Stimulated activated CD4-positive, alpha-beta T cell treated with anti-CD3 and anti-CD28 coated beads, Interleukin-1b, Interleukin-23, amount 100 ng/mL, for 4 hours (primary cell): Measurements from ENCODE around the gene NOS2.

ENCODE experiments used
- DNase-seq, 2 donors: peaks; one replicate each; pipeline ENCODE4 v3.0.0-alpha.2; 2020; ENCODE audit warnings: low read depth in 2 of 2

NOS2 gene

DNA sequence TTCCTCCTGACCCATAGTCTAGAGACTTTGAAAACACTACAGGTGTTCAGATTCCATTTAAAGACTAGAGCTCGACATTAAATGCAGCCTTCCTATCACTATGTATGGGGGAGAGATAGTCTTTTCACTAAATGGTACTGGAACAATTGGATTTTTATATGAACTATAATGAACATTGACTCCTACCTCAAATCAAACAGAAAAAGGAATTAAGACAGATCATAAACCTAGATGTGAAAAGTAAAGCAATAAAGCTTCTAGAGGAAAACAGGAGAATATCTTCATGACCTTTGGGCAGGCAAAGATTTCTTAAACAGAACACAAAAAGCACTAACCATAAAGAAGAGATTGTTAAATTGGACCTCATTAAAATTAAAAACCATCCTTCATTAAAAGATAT, 18.8 kb upstream of the NOS2 start:
- no peak for DNase-seq

DNA sequence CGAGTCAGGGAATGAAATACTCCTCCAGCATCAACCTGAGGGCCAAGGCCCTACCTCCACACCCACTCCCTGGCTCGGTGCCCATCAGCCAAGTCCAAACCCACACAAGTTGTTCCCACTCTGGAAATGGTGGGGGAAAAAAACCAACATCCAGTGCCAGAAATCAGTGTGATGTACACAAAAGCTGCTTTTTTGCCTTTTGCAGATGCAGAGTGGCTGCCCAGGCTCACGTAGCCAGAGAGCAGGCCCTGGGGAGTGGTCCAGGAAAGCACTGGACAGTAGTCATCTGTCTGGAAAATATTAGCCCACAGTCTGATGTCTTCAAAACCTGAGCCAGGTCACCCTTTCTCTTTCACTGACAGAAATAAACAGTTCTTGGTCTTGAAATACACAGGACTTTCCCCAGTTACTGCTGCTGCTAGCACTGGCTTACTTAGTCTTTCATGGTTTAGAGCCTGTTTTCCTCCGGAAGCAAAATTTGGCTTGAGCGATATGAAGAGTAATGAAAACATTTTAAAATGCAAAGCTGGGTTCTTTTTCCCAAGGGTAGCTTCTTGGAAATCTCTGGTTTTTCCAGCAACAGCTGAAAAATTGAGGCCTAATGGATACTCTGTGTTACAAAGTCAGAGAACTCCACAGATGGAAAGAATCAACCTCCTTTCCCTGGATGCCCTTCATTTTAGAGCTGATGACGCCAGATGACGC, 18.2 kb upstream of the NOS2 start:
- DNase-seq, result no peak

DNA sequence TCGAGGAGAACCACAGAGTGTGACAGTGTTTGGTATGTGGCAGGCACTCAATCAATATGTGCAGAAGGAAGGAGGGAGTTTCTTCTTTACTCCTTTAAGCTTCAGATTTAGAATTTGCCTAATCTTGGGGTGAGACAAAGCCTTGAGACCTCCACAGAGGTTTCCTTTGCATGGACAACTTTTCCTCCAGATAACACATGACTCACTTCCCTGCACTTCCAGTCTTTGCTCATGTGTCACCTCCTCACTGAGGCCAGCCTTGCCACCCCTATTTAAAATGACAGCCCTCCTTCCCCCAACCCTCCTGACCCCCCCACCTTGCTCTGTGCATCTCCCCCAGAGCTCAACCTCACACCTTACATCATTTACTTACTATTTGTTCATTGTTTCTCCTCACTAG, 17.4 kb upstream of the NOS2 start:
- DNase-seq, result no peak

DNA sequence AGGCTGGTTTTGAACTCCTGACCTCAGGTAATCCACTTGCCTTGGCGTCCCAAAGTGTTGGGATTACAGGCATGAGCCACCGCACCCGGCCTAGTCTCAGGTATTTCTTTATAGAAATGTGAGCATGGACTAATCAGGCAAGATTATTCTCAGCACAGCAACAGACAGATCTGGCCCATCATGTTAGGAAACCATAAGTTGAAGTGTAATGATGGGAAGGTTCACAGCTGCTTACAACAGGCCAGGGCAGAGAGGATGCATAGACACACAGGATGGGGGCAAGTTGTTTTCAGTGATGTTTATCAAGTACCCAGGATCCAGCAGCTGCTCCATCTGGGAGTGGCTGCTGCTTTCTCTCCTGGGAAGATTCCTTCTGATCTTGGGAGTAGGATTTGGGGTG, 16.6 kb upstream of the NOS2 start:
- DNase-seq, result no peak

DNA sequence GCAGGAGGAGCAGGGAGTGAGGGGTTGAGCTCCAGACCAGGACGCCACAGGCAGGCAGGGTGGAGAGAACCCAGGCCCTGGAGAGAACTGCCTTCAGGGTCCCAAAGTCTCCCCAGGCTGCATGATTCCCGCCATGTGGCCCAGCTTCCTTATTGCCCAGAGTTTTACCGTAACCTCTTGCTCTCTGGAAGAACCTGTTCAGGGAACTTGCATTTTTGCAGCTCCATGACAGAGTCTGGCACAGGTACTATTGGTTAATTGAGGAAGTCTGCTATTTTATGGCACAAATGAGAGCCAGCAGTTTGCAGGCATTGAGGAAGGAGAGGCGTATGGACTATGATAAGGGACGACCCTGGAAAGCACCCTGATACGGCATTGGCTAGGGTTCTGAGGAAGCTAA, 11.6 kb upstream of the NOS2 start:
- DNase-seq, result no peak

DNA sequence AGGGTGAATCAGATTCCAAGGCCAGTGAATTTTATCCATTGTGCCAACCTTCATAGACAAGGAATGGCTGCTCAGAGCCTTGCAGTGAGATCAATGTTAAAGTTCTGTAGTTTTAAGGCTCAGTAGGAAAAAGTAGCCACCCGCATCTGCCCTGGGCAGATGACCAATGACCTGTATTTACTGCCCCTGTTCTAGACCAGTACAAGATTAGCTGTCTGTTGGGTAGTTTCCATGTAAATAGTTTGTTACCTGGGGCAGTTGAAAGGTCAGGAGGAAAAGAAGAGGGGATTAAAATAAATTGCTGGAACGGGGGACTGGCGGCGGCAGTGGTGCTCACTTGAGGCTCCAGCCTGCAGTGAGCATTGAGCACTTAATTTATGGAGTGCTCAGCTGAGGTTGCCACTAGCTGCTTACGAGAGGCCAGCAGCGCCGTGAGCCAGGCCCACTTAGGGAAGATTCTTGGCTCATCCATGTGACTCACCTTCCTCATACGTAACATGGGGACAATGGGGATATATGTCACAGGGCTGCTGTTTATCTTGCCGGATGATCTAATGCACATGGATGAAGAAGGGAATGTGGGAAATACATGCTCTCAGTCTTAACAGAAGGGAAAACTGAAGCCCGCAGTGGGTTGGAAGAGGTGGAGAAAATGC, 10.7 kb upstream of the NOS2 start:
- no peak for DNase-seq

DNA sequence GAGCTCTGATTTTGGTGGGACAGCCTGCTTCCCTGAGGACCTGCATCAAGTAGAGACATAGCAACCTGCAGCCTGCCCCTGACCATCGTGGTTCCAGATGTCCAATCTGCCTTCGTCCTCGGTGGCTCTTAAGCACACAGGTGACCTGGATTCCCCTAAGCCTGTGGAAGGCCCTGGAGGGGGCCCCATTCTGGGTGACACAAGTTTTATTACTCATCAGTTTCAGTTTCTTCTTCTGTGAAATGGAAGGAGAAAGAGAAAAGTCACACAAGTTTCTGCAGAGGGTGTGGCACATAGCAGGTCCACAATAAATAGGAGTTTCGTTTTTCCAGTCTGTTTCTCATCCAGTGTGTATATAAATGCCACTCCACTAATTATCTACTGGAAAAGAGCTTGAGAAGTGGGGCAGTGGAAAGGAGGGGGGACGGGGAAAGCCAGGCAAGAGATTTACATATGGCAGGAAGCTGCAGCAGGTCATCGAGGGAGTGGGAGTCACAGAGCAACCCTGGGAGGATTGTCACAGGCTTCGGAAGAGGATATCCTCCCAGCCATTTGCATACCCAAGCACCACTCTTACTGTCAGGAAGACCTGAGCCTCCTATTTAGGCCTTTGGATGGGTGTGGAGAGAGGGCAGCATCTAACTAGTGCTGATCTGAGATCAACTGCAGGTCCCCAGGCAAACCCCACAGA, 10.0 kb upstream of the NOS2 start:
- DNase-seq, result peak in 1 of 2 donors; percentile 17

DNA sequence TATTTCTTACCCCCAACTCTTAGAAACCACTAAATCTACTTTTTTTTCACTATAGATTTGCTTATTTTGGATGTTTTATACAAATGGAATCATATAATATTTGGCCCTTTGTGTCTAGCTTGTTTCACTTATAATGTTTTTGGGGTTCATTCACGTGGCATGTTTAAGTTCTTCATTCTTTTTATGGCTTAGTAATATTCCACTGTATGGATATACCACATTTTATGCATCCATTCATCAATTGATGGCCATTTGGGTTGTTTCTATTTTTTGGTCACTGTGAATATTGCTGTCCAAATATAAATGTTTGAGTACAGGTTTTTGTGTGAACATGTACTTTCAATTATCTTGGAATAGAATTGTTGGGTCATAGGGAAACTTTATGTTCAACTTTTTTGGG, 9.2 kb upstream of the NOS2 start:
- DNase-seq, result no peak

DNA sequence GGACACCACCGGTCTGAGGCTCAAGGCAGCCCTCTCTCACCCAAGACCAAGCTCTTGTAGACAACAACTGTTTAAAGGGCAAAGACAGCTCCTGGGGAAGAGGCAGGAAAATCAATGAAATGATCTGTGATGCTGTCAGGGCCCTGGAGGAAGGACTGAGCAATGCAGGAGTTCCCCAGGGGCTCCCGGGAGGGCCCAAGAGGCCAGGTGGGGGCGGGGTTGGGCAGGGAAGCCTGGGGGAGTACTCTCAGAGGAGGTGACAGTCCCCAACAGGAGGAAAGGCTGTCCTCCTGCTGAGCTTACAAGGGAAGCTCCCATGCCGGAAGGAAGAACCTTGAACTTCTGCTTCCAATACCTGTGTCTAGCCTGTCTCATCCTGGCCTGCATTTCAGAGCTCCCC, 8.3 kb upstream of the NOS2 start:
- no peak for DNase-seq

DNA sequence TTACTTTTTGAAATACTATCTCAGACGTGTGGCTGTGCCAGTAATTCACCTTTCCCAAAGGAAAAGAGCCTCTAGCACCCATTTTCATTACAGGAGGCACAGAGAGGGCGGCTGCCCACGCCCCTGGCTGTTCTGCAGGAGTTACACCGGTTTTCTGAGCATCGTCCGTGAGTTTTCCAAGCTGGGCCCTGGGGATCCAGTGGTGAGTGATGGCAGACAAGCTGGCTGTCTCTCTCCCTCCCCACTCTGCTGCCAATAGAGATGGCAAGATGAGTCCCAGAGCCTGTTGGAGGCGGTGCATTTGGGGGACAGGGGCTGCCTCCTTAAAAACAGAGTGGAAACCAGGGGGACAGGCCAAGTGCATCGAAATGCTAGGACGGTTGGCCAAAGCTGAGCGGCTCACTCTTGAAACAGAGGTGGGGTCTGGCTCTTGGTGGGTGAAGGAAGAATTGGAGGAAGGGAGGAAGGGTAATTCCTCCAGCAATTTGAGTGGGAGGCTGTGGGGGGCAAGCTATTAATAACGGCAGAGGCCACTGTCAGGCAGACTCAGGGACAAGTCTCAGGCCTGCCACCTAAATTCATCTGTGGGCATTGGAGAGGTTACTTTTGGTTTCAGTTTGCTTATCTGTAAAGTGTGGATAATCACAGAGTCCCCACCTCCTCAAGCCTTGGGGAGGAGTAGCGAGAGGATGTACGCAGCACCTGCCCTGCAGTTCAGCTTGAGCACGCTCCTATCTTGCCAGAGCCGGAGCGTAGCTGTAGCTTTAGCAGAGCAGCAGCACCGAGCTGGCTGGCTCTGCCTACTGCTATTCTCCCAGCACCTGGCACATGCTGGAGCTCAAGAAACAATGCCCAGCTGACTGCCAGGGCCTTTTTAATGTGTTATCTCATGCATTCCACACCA, 7.5 kb upstream of the NOS2 start:
- peak; percentile 34 to 39 for DNase-seq

DNA sequence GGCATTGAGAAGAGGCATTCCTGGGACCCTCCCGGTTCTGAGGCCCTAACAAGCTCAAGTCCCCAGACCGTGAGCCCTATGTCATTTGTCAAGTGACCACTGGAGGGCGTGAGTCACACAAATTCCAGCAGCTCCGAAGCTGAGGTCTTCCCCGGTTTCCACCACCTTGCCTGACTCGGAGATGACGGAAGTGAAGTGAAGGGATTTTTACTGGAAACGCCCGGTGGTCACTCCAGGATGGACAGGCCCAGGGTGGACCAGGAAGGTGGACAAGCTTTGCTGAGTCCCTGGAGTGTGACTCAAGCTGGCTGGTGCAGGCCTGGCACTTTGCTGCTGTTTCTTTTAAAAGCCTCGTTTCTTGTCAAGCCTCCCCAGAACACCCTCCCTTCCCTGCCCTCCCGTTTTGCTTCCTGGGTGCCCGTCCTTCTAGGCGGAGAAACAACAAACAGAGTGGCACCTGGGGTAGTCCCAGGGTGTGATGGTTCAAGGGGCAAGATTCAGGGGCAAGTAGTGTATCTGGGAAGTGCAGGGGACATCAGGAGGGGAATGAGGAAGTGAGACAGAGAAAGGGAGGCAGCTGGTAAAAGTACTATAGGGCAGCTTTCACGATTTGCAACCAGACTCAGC, 5.3 kb upstream of the NOS2 start:
- peak; percentile 57 to 72 for DNase-seq

DNA sequence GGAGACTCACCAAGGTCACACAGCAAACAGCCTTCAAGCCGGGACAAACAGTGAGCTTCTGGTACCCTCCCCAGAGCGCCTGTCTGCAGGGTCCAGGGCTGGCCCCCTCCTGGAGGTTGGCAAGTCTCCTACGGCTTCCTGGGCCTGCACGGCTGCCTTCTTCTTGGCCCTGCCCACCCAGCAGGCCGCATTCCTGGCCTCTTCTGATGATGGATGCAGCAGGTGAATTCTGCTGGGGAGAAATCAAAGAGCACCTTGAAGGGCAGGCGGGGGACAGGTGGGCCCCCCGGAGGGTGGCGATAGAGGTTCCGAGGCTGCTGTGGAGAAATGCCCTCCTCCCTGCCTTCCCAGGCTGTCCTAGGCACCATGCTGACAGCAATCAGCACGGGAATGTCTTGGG, 3.8 kb upstream of the NOS2 start:
- DNase-seq, result no peak

DNA sequence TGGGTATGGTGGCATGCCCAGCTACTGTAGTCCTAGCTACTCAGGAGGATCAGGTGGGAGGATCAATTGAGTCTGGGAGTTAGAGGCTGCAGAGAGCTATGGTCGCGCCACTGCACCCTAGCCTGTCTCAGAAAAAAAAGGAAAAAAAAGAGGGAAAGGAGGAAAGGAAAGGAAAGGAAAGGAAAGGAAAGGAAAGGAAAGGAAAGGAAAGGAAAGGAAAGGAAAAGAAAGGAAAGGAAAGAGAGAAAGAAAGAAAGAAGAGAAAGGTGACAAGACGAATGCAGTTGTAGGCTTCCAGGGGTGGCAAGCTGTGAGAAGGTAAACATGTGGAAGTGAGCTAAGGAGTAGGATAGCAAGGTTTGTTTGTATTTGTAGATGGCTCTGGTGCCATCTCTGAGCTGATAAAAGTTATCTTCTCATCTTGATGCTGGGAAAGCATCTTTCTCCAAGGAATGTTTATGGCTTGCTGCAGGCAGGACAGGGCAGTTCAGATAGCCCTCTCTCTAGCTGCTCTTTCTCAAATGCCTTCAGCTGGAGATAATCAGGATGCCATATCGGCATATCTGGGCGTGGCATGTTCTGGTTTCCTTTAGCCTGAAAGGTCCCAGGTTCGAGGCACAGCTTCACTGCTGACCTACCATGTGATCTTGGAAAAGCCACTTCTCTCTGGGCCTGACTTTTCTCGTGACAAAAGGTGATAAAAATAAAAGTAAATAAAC, 2.8 kb upstream of the NOS2 start:
- DNase-seq, result no peak

DNA sequence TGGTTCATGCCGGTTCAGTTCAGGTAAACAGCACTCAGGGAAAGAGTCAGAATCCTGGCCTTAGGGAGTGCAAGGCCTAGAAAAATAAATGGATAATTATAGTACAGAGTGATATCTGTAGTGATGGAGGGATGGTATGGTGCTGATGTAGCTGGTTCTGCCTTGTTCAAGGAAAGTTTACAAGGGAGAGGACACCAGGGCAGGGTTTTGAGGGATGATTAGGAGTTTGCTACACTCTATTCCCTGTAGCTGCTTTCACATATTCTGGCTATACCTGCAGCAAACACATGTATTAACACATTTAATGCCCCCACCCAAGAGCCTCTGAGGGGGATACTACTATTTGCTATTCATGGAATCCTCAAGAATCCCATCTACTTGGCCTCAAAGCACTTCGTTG, 1.7 kb upstream of the NOS2 start:
- DNase-seq, result no peak

DNA sequence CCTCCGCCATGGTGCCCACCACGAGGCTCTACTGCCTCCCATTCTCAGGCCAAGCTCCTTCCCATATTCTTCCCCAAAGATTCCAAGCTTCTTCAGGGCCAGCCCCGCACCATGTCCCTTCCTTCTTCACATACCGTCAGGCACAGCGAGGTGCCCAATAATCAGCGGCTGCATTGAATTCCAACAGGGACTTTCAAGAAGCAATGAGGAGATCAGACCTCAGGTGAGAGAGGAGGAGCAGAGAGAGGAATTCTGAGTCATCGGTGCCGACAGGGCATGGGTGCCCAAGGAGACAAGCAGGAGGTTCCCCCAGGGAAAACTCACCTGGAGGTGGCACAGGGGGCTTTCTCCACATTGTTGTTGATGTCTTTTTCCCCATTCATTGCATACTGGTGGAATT, 2.0 kb downstream of the NOS2 start:
- no peak for DNase-seq

DNA sequence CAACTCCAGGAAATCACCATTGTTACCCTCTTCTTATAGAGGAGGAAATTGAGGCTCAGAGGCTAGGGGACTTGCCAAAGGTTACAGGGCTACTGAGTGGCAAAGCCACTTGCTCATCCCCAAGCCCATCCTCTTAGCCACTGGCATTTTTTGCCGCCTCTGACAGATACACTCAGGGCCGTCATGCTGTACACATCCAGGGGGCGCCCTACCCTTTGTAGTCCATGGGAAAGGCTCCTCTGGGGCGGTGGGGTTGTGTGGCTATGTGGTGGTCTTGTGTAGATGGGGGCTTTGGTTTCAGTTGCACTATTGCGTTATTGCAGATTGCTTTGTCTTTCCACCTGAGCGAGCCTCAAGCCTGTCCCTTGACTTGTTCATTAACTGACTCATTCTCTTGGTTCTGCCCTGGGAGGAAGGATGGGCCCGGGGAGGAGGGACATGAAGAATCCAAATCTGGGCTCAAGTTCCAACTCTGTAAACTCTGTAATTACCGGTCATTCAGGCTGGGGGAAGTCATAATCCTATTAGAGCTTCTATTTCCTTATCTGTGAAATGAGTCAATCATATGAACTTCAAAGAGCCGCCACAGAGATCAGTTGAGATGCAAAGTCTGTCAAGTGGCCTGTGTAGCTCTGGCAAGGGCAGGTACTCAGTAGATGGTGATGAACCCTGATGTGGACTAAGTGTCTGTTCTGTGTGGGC, 2.8 kb downstream of the NOS2 start:
- DNase-seq, result no peak

DNA sequence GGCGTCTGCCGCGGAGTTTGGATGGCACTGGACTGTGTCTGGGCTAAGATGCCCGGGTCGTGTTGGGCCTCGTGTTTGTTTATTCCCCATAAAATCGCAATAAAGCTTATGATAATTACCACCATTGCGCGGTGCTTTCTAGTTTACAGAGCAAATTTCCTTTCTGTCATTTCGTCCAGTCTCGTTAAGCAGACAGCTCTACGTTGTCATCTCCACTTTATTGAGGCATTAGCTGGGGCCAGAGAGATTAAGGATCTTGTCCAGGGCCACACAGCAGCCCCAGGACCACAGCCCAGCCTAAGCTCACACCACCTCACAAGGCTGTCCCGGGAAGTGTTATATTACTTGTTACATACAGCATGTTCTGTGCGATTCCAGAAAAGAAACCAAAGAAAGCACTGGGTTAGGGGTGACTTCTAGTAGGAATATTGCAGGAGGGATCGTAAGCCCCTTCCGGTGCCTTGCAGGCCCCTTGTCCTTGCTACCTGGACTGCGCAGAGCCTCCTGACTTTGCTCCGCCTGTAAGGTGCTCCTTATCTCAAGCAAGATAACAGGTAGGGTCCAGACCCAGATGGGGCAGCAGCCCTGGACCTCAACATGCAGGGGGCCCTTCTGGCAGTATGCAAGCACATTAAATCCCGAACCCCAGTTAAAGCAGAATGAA, 6.3 kb downstream of the NOS2 start:
- no peak for DNase-seq

DNA sequence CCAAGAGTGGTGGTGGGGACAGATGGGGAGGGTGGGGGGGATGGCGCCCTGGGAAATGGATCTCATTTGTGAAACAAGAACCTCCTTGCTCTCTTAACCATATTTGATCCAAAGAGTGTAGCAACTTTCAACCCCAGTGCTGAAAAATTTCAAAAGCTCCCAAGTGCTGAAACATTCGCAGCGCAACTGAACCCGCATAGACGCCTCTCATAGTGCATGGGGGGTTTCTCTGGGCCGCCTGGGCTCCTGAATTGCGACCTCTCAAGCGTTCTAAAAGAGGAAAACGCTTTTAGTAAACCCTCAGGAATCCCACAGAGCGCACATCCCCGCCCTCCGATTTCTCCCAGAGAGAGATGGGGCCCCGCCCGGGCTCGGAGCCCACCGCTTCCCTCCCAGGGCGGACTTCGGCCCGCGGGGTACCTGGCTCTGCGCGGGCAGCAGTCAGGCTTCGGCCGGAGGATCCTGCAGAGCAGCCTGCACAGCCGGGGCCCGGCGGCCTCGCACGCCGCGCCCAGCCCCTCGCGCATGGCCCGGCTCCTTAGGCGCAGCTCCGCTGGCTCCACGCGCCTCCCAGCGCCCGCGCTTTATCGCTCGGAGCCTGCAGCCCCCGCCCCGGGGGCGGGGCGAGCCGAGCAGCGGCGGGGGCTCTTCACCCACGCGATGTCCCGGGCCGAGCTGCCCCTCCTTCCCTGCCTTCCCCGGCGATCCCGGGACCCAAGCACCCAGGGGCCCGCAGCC, 7.0 kb downstream of the NOS2 start:
- DNase-seq, result peak in 1 of 2 donors; percentile 19

DNA sequence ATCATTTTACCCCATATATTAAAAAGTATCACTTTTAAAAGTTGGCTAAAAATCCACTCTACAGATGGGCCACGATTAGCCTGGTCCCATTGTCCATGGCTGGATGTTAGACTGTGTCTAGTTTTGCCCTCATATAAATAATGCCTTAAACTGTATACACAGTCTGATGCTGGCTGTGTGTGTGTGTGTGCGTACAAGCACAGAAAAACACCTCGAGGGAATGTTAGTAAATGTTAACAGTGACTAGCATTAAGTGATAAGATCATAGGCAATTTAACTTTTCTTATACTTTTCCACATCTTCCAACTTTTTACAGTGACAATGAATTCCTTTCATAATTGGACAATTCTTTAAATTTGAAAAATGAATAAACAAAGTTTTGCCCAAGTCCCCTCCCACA, 8.2 kb downstream of the NOS2 start:
- DNase-seq, result no peak
